Mesodermal cell (in vitro differentiated cells): Measurements from ENCODE around the gene RAB36.
"Not testable (repeated sequence)": the region's sequence is repeated elsewhere in the genome, so short reads cannot be mapped to it uniquely, and the experiment has no call there.

Source experiments
- H3K27ac ChIP-seq: 2 replicates; pipeline ENCODE4 v1.7.0; 2013; ENCODE audit warnings: mild to moderate bottlenecking, low read depth, low read length, moderate library complexity; ENCODE audit not compliant: severe bottlenecking
- H3K36me3 ChIP-seq: 2 replicates; pipeline ENCODE4 v1.7.1; 2013; ENCODE audit warnings: mild to moderate bottlenecking, low read length, moderate library complexity; ENCODE audit not compliant: control insufficient read depth, insufficient read depth
- H3K4me1 ChIP-seq: one replicate; pipeline ENCODE4 v1.7.1; 2013; ENCODE audit warnings: mild to moderate bottlenecking, low read length; ENCODE audit not compliant: insufficient read depth, control insufficient read depth, poor library complexity, severe bottlenecking
- H3K4me3 ChIP-seq: 2 replicates; pipeline ENCODE4 v1.7.0; 2013; ENCODE audit warnings: low read length, control low read depth, mild to moderate bottlenecking; ENCODE audit not compliant: insufficient read depth, poor library complexity, severe bottlenecking; ENCODE audit errors: extremely low read depth
- H3K9me3 ChIP-seq: 2 replicates; pipeline ENCODE4 v1.7.1; 2013; ENCODE audit warnings: mild to moderate bottlenecking, low read length, moderate library complexity; ENCODE audit not compliant: control insufficient read depth
- WGBS, 2 experiments: methylation state at CpG; one replicate each; pipeline ENCODE4 v1.1.5; 2013; ENCODE audit warnings: missing lambda C conversion rate in 2 of 2; ENCODE audit not compliant: insufficient coverage in 2 of 2; 5-methylcytosine and 5-hydroxymethylcytosine counted together

The RAB36 gene

GRCh38 chr22:23130697-23131096 is 14.6 kb upstream of the RAB36 start:
- H3K27ac ChIP-seq: no peak overlapping the region
- WGBS, 2 experiments: 69 to 80% methylated on average over 1 to 2 of the region's 3 CpGs
- no peaks in the 10 kb centered on the region for H3K4me1 ChIP-seq
- H3K4me3 ChIP-seq: no peak overlapping the region
- no peaks in the 10 kb centered on the region for H3K9me3 ChIP-seq
- no peaks in the 10 kb centered on the region for H3K36me3 ChIP-seq

- WGBS, 2 experiments: 76 to 83% methylated on average over 5 to 6 of the region's 6 CpGs
- H3K27ac ChIP-seq: no peak overlapping the region
- no peaks in the 10 kb centered on the region for H3K36me3 ChIP-seq
Observed at GRCh38 chr22:23131931-23132330, 13.3 kb upstream of the RAB36 start.

GRCh38 chr22:23132376-23133091 is 12.7 kb upstream of the RAB36 start:
- Histone ChIP-seq H3K4me3 (no peak overlapping the region), H3K9me3 (no peaks in the 10 kb centered on the region), H3K36me3 (no peaks in the 10 kb centered on the region), H3K27ac (no peak overlapping the region), H3K4me1 (peaks cover under 1% of the 10 kb centered on the region)
- WGBS, 2 experiments: 91 to 92% methylated on average over 5 to 9 of the region's 10 CpGs

More at GRCh38 chr22:23131931-23132330, 13.3 kb upstream of the RAB36 start:
- Histone ChIP-seq H3K4me1 (no peaks in the 10 kb centered on the region), H3K9me3 (no peaks in the 10 kb centered on the region), H3K4me3 (no peak overlapping the region)

GRCh38 chr22:23133922-23134321 is 11.4 kb upstream of the RAB36 start:
- peaks cover 15% of the 10 kb centered on the region for H3K4me1 ChIP-seq
- H3K27ac ChIP-seq: no peak overlapping the region

GRCh38 chr22:23136991-23137390 is 8.3 kb upstream of the RAB36 start:
- 100% methylated on average over 1 to 3 of the region's 4 CpGs for WGBS, 2 experiments
- not testable (repeated sequence) for H3K4me3 ChIP-seq, H3K27ac ChIP-seq, H3K9me3 ChIP-seq, H3K36me3 ChIP-seq
- H3K4me1 ChIP-seq: peaks cover 20% of the 10 kb centered on the region

More at GRCh38 chr22:23133922-23134321, 11.4 kb upstream of the RAB36 start:
- no peaks in the 10 kb centered on the region for H3K9me3 ChIP-seq
- H3K36me3 ChIP-seq: no peaks in the 10 kb centered on the region
- 92 to 99% methylated on average over 9 to 10 of the region's 10 CpGs for WGBS, 2 experiments
- no peak overlapping the region for H3K4me3 ChIP-seq

GRCh38 chr22:23137468-23137867 is 7.8 kb upstream of the RAB36 start:
- Histone ChIP-seq H3K9me3 (no peaks in the 10 kb centered on the region), H3K36me3 (no peaks in the 10 kb centered on the region), H3K4me1 (peaks cover 20% of the 10 kb centered on the region), H3K4me3 (no peak overlapping the region), H3K27ac (no peak overlapping the region)
- WGBS, 2 experiments: 29 to 50% methylated on average over 1 of the region's 3 CpGs

GRCh38 chr22:23137905-23138561 is 7.2 kb upstream of the RAB36 start:
- no peak overlapping the region for H3K4me3 ChIP-seq
- no peak overlapping the region for H3K27ac ChIP-seq
- H3K36me3 ChIP-seq: no peaks in the 10 kb centered on the region
- H3K9me3 ChIP-seq: no peaks in the 10 kb centered on the region
- WGBS, 2 experiments: 82 to 87% methylated on average over 4 of the region's 5 CpGs
- H3K4me1 ChIP-seq: peaks cover 20% of the 10 kb centered on the region

GRCh38 chr22:23138584-23139435 is 6.5 kb upstream of the RAB36 start:
- Histone ChIP-seq H3K4me3 (no peak overlapping the region), H3K27ac (no peak overlapping the region), H3K9me3 (no peaks in the 10 kb centered on the region), H3K4me1 (peaks cover 20% of the 10 kb centered on the region), H3K36me3 (no peaks in the 10 kb centered on the region)
- WGBS, 2 experiments: 95 to 97% methylated on average over 7 to 8 of the region's 12 CpGs

- Histone ChIP-seq H3K27ac (no peak overlapping the region), H3K36me3 (no peaks in the 10 kb centered on the region), H3K4me3 (no peak overlapping the region), H3K4me1 (peaks cover 20% of the 10 kb centered on the region), H3K9me3 (no peaks in the 10 kb centered on the region)
Observed at GRCh38 chr22:23140385-23140784, 4.9 kb upstream of the RAB36 start.

GRCh38 chr22:23142546-23143105 is 2.7 kb upstream of the RAB36 start:
- WGBS, 2 experiments: 92 to 97% methylated on average over 6 to 9 of the region's 9 CpGs
- peaks cover 36% of the 10 kb centered on the region for H3K4me1 ChIP-seq
- peak overlapping the region; percentile 85 for H3K27ac ChIP-seq
- H3K9me3 ChIP-seq: no peaks in the 10 kb centered on the region
- H3K4me3 ChIP-seq: no peak overlapping the region
- no peaks in the 10 kb centered on the region for H3K36me3 ChIP-seq
